IPS-20b (cell line): ENCODE measurements around the gene OLFM1.

Experiments used
- H3K27ac ChIP-seq: one replicate; pipeline ENCODE4 v1.5.1; 2013; ENCODE audit warnings: low read length
- H3K27me3 ChIP-seq: 2 replicates; pipeline ENCODE4 v1.6.1; 2013; ENCODE audit warnings: mild to moderate bottlenecking, low read length, inconsistent platforms; ENCODE audit not compliant: insufficient read depth
- H3K36me3 ChIP-seq: 2 replicates; pipeline ENCODE4 v1.6.1; 2013; ENCODE audit warnings: low read depth, mild to moderate bottlenecking, inconsistent platforms, low read length, moderate library complexity; ENCODE audit not compliant: insufficient read depth
- H3K4me1 ChIP-seq: 2 replicates; pipeline ENCODE4 v1.6.1; 2013; ENCODE audit warnings: mild to moderate bottlenecking, control low read depth, inconsistent platforms, low read length, moderate library complexity; ENCODE audit not compliant: insufficient read depth
- H3K4me3 ChIP-seq: 2 replicates; pipeline ENCODE4 v1.5.1; 2013; ENCODE audit warnings: mild to moderate bottlenecking, low read length, inconsistent platforms
- H3K9ac ChIP-seq: 2 replicates; pipeline ENCODE4 v1.6.1; 2013; ENCODE audit warnings: low read depth, mild to moderate bottlenecking, inconsistent platforms, low read length, moderate library complexity
- H3K9me3 ChIP-seq: 2 replicates; pipeline ENCODE4 v1.6.1; 2013; ENCODE audit warnings: mild to moderate bottlenecking, low read depth, low read length, inconsistent platforms; ENCODE audit not compliant: insufficient read depth

OLFM1 gene

GRCh38 chr9:135166565-135166964 is 79.1 kb downstream of the OLFM1 start:
- peaks cover 6% of the 10 kb centered on the region; the same call in 1 of the 2 replicates for H3K4me1 ChIP-seq
- H3K27me3 ChIP-seq: no peaks in the 10 kb centered on the region; the same call in 1 of the 2 replicates
- H3K9me3 ChIP-seq: no peaks in the 10 kb centered on the region
- no peak overlapping the region for H3K4me3 ChIP-seq
- no peaks in the 10 kb centered on the region for H3K36me3 ChIP-seq
- no peak overlapping the region for H3K27ac ChIP-seq
- H3K9ac ChIP-seq: no peak overlapping the region

GRCh38 chr9:135167356-135167755 is 79.9 kb downstream of the OLFM1 start:
- H3K27me3 ChIP-seq: no peaks in the 10 kb centered on the region; the same call in 1 of the 2 replicates
- H3K36me3 ChIP-seq: no peaks in the 10 kb centered on the region
- no peaks in the 10 kb centered on the region; the same call in 1 of the 2 replicates for H3K9me3 ChIP-seq
- peaks cover 6% of the 10 kb centered on the region; the same call in 1 of the 2 replicates for H3K4me1 ChIP-seq
- no peak overlapping the region for H3K9ac ChIP-seq
- H3K4me3 ChIP-seq: no peak overlapping the region
- no peak overlapping the region for H3K27ac ChIP-seq

- H3K4me3 ChIP-seq: no peak overlapping the region
- H3K4me1 ChIP-seq: peaks cover 6% of the 10 kb centered on the region; the same call in 1 of the 2 replicates
- no peak overlapping the region for H3K9ac ChIP-seq
- H3K36me3 ChIP-seq: no peaks in the 10 kb centered on the region
- no peaks in the 10 kb centered on the region; the same call in 1 of the 2 replicates for H3K9me3 ChIP-seq
- H3K27me3 ChIP-seq: no peaks in the 10 kb centered on the region; the same call in 1 of the 2 replicates
- H3K27ac ChIP-seq: no peak overlapping the region
Measured at GRCh38 chr9:135167849-135168655, 80.6 kb downstream of the OLFM1 start.

GRCh38 chr9:135169709-135170226 is 82.3 kb downstream of the OLFM1 start:
- no peak overlapping the region for H3K9ac ChIP-seq
- H3K27me3 ChIP-seq: no peaks in the 10 kb centered on the region; the same call in 1 of the 2 replicates
- peaks cover 5% of the 10 kb centered on the region; the same call in 1 of the 2 replicates for H3K4me1 ChIP-seq
- no peak overlapping the region for H3K27ac ChIP-seq
- no peaks in the 10 kb centered on the region for H3K36me3 ChIP-seq
- no peak overlapping the region for H3K4me3 ChIP-seq
- H3K9me3 ChIP-seq: no peaks in the 10 kb centered on the region; the same call in 1 of the 2 replicates

GRCh38 chr9:135170535-135170934 is 83.1 kb downstream of the OLFM1 start:
- H3K27ac ChIP-seq: no peak overlapping the region
- no peaks in the 10 kb centered on the region; the same call in 1 of the 2 replicates for H3K9me3 ChIP-seq
- H3K27me3 ChIP-seq: no peaks in the 10 kb centered on the region
- H3K4me1 ChIP-seq: peaks cover 1% of the 10 kb centered on the region; the same call in 1 of the 2 replicates
- no peaks in the 10 kb centered on the region for H3K36me3 ChIP-seq
- H3K4me3 ChIP-seq: no peak overlapping the region
- no peak overlapping the region for H3K9ac ChIP-seq
